Stimulated activated CD8-positive, alpha-beta memory T cell treated with anti-CD3 and anti-CD28 coated beads, Interleukin-12 subunit alpha, Interleukin-12 subunit beta, amount 100 ng/mL, for 1 hour (primary cell): ENCODE results near the gene ZBTB1.
A peak's percentile ranks its signal among the peaks of the same experiment; 100 is the strongest.
"Not testable (repeated sequence)": the region's sequence is repeated elsewhere in the genome, so short reads cannot be mapped to it uniquely, and the experiment has no call there.

Experiments
- DNase-seq: peaks from one replicate; pipeline ENCODE4 v3.0.0-alpha.2; 2020; ENCODE audit warnings: low read depth

Gene ZBTB1

DNA sequence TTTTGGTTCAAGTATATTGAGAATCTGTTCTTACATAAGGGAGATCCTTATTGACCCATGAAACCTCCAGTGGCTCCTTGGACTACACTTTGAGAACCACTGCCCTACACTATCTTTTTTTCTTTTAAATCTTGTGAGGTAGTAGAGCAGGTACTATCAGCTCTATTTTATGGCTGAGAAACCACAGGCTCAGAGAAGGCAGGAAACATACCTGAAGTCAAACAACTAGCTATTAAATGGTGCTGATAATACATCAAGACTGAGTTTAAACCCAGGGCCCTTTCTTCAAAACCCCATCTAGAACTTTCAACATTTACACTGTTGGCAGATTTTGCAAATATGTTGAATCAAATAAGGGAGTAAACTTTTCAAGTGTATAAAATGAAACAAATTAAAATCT is 7.8 kb upstream of the ZBTB1 start:
- DNase-seq = no peak

DNA sequence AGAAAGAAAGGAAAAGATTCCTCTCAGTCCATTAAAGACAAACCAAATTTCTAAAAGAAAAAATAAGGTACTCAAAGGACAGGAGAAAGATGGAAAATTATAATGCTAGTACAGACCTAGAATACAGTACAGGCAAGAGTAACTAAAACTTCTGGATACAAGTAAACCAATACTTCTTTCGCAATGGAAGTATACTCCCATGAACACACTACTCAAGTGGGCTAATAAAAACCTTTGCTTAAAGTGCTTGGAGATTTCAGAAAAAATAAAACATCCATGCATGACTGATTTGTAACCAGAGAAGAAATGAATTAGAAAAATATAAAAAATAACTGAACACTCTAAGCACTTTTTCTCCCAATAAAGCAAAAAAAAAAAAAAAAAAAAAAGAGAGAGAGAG is 4.5 kb upstream of the ZBTB1 start:
- no peak for DNase-seq

DNA sequence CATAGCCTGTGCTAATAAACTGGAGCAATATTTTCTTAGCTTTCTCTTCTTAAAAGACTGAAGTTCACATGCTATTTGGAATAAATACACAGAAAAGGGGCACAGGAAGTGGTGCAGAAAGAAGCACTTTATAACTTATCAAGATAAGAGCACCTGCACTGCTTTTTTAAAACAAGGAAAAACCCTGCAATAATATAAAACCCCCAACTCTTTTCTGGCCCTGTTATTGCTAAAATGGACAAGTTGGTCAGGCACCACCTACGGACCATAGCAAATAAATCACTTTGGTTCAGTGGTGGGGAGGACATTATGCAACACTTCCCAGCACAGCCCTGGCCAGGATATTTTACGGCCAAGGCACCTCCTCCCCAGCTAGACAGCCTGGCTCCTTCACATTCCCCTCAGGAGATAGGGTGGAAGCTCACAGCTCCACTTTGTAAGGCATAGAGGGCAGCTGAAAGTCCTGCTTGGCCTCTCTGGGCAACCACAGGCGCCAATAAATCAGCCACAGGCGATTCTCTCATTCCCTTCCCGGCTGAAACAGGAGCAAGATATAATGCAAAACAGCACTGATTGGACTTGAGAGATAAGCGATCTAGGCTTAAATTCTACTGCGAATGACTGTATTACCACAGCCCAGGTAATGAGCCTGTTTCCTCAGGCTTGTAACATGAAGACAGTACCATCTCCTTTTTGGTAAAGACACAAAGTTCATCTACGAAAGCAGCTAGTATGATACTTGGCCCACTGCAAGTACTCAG is 3.0 kb upstream of the ZBTB1 start:
- no peak for DNase-seq

DNA sequence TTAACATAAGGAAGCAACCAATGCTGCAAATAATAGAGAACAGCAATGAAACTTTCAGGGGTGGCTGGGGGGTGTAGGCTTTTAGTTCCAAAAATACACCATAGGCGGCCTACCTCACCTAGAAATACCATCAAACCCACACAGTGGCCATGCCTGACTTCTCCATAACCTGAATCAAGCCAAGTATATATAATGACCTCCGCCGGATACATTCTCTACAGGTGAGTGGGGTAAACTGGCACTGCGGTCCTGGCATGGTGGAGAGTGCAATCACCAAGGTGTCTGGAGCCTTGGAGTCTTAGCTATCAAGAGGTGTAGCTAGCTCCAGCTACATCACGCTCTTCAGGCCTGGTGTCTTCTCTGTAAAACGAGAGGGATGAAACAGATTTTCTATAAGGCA is 2.1 kb upstream of the ZBTB1 start:
- DNase-seq = no peak

DNA sequence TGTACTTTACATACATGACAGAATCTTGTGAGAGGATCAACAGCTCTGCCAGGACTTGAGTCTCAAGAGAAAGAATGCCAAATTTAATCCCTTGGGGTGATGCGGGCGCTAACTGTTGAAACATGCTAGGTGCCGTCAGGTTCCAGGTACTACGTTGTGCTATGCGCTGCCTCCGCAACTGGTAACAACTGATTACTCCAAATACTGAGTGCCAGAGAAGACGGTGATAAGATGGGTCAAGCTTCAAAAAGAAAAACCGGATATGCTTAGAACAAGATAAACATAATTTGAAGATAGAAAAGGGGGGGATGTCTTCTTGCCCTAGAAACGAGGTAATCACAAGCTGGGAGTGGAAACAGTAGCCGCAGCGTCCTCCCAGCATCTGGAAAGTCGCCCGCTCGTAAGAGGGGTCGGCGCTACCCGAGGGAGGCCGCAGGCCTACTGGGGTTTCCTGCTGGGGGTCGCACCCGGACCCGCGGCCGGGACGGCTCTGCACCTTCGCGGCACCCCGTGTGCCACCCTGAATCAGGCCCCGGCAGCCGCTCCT is 1.6 kb upstream of the ZBTB1 start:
- no peak for DNase-seq

DNA sequence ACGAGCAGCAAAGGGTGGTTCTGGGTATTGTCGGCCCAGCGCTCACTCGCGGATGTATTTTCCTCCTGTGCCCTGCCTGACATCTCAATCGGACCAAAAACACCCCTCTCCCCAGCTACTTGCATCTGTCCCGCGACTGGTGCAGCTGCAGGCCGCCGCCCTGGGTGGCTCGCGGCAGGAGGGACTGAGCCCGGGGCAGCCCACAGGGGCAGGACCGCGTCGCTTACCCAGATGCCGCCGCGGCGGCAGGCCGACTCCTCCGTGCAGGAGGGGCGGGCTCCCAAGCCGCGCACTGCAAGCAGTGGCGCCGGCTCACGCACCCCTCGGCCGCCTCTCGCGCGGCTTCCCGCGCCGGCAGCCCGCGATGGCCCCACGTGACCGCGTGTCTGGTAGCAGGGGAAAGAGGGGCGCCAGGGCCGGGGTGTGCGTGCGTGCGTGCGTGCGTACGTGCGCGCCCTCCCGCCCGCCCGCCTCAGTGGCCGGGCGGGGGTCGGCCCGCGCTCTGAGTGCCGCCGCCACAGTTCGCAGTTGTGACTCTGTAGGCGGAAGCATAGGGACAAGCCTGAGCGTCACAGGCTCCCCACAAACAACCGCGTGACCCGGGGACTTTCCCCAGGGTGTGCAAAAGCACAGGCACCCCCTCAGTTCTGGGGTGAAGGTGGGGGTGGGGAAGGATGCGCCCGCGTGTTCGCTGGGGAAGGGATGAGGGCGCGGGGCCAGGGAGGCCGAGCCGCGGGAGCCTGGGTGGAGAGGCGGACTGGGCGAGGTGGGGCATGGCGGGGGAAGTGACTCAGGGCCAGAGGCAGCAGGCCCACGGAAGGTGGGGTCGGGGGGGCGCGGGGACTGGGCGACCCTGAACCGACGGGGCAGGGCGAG is 898 bp upstream of the ZBTB1 start, which contains the start of gene ZBTB25:
ZBTB25 (minus strand) TSS at position 405 of the 876 bp plus-strand sequence. CDS start 13,305 bp downstream, outside the sequence.
- DNase-seq = peak; percentile 95

DNA sequence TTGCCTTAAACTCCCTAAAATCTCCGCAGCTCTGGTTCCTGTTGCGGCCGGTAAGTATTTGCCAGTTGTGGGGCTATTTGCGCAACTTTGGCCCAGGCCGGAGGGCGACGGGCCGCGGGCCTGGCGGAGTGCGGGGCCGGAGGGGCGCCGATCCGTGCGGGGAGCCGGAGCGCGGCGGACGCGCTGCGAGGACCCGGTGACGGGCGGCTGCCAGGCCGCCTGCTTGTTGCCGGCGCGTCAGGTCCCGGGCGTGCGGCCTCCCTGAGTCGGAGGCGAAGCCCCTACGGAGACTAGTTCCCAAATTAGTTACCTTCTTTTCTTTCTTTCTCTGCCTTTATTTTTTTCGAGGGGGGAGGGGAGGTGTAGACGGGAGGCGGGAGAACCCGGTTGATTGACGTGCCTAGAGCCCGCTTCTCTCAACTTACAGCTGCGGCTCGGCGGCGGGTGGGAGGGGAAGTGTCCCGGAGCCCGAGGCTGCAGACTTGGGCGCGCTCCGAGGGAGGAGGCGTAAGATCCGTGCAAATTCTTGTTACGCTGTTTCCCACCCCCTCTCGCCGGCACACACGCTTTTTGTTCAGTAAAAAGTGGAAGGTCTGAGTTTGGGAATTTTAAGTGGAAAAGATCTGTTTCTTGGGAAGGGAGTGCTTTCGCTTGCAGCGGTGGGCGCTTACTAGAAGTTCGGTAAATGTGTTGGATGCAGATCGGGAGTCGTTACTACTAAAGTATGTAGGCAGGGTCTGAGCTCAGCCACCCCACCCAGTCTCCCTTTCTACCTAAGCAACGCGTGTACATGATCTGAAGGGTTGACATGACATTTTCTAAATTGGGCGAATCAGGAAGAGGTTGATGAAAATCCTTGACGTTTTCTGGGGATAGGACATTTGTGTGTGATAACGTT is 576 bp downstream of the ZBTB1 start:
- peak; percentile 68 for DNase-seq

DNA sequence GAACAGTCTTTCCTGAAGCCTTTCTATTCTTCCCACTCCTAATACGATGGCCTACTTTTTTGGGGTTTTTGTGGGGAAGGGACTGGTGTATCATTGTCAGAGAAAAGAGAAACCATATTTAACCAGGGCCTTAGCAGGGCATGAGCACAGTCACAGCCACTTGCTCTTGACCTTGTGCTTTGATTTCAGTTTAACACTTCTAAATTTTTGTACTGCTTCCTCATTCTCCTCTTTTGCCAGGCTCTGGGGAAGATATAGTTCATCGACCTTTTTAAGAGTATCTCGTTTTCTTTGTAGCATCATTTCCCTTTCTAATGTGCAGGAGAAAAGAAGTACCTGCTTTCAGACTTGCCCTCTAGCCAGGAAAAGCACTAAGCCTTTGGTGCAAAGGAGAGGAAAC is 2.2 kb downstream of the ZBTB1 start:
- no peak for DNase-seq

DNA sequence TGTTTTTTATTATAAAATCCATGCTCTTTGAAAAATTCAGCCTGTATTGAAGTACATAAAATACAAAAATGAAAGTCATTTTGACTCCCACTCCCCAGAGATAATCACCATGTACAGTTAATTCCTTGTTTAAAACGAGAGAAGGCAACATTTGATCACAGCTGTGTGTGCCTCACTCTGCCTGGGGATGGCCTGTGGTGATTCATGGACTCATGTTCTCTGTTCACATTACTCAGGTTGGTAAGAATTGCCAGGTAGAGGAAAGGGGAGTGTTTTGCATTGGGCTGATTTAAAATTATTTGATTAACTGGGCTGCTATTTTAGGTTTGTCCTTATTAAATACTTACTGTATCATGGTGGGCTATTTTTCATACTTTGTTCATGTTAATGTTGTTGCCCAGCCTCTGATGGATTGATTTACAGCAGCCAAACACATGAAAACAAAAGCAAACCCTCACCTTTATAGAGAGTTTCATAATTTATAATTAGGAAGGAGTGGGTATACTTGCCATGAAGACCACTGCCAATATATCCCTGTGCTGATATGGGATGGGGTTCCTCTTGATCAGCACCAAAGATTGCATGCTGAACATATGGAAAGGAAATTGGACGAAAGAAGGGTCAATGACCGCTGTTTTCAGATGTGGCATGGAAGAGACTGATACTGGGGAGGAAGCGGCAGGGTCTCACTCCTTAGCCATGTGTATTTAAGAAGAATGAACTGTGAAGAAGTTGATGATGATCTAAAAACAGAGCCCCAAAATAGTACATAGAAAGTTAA is 3.0 kb downstream of the ZBTB1 start:
- no peak for DNase-seq

DNA sequence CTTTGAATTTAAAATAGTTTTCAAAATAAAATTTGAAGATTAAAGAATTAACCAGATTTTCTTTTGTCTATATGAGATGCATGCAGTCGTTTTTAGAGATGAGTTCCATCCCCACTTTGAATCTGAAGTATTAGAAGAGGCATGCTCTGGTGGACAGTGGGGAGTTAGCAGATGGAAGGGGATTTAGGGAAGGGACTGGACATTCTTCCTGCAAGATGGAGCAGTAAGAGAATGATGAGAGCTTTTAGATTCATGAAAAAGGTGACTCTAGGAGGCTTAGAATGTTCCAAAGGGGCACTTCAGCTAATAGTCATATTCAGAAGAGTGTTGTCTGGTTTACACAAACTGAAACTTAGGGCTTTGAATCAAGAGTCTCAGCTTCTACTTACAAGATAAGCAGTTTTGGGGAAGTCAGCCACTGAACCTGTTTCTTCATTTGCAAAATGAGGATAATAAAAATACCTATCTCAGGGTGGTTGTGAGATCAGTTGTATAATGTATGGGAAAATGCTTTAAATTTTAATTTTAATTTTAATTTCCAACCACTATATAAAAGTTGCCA is 3.7 kb downstream of the ZBTB1 start:
- DNase-seq = no peak

DNA sequence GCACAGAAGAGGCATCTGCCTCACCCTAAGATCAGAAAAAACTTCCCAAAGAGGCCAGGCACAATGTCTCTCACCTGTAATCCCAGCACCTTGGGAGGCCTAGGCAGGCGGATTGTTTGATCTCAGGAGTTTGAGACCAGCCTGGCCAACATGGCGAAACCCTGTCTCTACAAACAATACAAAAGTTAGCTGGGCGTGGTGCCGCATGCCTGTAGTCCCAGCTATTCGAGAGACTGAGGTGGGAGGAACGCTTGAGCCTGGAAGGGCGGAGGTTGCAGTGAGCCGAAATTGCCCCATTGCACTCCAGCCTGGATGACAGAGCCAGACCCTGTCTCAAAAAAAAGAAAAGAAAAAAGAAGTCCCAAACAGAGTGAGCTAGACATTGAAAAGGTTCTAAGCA is 4.5 kb downstream of the ZBTB1 start:
- no peak for DNase-seq

DNA sequence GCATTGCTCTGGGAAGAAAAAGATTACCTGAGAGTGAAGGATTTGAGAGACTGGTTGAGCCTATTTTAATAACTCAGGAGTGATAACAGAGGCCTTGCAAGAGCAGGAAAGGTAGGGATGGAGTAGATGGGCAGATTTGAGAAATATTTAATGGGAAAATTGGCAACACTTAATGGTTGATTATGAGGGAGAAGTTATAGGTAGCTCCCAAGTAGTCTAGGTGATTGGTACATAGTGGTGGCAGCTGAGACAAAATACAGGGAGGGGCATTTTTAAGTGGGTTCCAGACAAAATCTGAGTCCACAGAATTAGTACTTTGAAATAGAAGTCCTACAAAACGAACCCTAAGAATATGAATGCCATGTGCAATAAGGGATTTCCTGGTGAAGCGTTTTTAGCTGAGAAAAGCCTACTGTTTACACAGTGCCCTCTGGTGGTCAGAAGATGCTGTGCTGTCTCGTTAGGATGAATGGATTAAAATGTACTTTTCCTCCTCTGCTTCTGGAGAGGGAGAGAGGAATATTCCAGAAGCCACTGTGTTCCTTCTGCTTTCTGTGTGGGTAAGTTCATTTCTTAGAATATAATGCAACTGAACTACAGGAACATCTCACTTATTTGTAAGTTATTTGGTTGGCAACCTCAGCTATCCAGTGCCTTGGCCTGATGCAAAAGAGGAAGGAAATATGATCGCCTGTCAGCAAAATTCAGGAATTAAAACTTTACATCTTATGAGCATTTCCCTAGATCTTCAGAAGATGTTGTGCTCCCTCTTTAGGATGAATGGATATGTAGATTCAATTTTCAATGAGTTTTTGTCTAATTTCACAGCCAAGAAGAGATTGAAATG is 6.5 kb downstream of the ZBTB1 start:
- peak; percentile 54 for DNase-seq

DNA sequence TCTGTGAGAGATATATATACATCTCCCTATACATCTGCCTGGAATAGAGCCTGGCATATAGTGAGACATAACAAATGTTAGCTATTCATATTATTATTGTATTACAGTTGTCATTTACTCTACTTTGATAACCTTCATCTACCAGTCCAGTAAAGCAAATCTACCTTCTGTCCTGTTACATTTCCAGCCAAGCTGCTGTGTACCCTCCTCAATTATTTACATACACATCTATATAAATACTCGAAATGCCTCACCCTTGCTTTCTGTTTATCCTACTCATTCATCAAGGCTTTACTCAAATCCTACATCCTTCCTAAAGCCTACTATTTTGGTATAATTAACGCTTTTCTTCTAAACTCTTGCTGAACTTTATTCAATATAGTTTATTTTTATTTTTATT is 8.7 kb downstream of the ZBTB1 start:
- no peak for DNase-seq

DNA sequence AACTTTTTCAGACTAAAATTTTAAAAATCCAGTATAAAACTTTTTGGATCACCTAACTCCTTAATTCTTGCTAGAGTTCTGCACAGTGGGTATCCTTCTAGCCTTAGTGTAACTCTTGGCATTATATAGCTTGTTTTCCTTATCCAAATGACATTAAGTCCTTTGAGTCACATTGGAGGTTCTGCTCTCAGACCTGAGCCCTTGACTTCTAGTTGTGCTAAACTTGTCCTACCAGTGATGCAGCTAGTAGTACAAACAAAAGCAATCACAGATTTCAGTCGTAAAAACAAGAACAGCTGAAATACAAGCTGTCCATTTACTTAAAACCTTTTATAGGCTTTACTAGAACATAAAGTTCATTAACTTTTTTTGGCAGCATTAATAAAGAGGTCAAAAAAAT is 10.5 kb downstream of the ZBTB1 start:
- no peak for DNase-seq

DNA sequence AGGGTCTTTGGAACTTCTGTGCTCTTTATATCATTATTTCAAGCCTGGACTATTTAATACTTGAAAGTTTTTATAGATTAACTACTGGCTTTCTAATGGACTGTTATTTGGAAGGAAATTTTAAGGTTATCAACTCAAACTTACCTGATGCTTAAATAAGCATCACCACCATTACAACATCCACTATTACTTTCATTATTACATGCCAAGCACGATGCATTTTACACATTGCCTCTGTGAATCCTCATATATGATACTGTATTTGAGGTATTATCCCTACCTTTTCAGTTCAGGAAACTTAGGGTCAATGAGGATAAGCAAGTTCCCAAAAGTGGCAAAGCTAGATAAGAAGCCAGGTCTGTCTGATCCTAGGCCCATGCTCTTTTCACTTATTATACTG is 12.4 kb downstream of the ZBTB1 start:
- no peak for DNase-seq

DNA sequence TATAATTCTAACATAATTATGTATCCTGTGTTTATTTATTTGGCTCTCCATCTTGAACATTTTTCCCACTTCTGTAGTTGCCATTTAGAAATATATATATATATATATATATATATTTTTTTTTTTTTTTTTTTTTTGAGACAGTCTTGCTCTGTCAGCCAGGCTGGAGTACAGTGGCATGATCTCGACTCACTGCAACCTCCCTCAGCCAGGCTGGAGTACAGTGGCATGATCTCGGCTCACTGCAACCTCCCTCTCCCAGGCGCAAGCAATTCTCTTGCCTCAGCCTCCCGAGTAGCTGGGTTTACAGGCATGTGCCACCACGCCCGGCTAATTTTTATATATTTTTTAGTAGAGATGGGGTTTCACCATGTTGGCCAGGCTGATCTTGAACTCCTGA is 13.1 kb downstream of the ZBTB1 start:
- not testable (repeated sequence) for DNase-seq

DNA sequence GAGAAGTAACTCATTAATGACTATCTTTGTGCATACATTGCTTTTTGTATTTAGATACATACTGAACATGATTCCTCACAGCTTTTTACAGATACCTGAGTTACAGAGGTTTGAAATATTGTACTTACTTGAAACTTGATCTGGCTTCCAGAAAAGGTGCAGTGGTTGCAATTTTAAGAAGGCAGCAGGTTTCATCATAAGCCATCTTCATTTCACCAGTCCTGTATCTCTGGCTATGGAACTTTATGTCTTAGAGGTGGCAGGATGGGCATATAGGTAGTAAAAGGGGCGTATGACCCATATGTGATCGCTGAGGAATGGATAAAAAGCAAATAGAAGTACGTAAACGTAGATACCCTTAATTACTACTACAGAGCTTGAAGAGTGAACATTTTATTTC is 13.7 kb downstream of the ZBTB1 start:
- DNase-seq = no peak

DNA sequence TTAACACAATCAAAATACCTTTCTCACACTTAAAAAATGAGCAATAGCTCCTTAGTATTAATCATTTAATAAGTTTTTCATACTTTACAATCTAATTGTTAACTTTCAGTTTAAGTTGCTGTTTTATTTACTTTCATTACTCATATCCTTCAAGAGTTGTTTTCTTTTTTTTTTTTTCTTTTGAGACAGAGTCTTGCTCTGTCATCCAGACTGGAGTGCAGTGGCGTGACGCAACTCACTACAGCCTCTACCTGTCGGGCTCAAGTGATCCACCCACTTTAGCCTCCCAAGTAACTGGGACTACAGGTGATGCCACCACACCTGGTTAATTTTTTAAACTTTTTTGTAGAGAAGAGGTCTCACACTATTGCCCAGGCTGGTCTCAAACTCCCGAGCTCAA is 16.1 kb downstream of the ZBTB1 start:
- no peak for DNase-seq

DNA sequence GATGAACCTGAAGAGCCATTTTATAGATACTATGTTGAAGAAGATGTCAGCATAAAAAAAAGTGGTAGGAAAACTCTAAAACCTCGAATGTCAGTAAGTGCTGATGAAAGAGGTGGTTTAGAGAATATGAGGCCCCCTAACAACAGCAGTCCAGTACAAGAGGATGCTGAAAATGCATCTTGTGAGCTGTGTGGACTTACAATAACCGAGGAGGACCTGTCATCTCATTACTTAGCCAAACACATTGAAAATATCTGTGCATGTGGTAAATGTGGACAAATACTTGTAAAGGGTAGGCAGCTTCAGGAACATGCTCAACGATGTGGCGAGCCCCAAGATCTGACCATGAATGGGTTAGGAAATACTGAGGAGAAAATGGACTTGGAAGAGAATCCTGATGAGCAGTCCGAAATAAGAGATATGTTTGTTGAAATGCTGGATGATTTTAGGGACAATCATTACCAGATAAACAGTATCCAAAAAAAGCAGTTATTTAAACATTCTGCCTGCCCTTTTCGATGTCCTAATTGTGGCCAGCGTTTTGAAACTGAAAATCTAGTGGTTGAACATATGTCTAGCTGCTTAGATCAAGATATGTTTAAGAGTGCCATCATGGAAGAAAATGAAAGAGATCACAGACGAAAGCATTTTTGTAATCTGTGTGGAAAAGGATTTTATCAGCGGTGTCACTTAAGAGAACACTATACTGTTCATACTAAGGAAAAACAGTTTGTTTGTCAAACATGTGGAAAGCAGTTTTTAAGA is 18.2 kb downstream of the ZBTB1 start:
- DNase-seq = no peak
